Hypothalamus (tissue), 51 donors: ENCODE measurements around the gene PRKAR2A.

ENCODE experiments used
- DNase-seq, 51 donors: peaks; one replicate each; lab custom pipeline; 2025; lab: John Stamatoyannopoulos, UW

The PRKAR2A gene

DNA sequence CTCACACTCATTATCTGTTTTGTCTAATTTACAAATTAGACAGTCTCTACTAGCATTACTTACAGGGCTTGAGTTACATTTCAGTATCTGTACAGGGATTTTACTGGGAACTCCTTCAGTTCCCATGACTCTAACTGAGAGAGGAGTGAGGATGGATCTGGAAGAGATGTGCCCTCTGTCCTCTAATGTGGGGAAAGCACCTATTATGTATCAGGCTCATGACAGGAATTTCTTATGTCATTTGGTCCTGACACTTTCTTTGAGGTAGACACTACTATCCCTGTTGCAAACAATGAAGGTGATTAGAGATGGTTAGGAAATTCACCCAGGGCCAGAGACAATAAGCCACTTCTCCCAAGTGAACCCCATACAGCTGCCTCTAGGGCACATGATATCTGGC lies 151.1 kb downstream of the PRKAR2A start:
- no peak for DNase-seq
